ENCODE measurements around the gene DIAPH1.

Gene DIAPH1

DNA sequence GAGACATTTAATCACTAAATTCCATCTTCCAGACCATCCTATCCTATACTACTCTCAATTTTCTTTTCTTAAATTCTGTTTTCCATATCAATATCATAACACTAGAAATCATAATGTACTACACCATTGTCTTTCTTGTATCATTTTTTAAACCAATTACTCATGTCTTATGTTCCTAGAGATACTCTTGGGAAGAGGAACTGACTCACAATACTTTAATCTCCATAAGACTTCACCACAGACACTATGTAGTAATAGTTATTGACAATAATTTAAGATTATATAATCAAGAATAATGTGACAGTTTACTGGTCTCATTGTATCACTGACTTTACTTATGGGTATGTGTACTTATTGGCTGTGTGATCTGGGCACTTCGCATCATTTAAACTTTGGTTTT, 86.1 kb downstream of the DIAPH1 start:
- no peak for DNase-seq
- in situ Hi-C loops (cut with HindIII; ENCODE audit: low pct_ligation_motif_present, low pct_unique_long_range_greater_than_20kb, low sequenced_read_pairs), result no loop called here

GRCh38 chr5:141529873-141530272, 88.9 kb downstream of the DIAPH1 start:
- in situ Hi-C loops (cut with HindIII; ENCODE audit: low pct_ligation_motif_present, low pct_unique_long_range_greater_than_20kb, low sequenced_read_pairs), result no loop called here
- DNase-seq, result no peak

DNA sequence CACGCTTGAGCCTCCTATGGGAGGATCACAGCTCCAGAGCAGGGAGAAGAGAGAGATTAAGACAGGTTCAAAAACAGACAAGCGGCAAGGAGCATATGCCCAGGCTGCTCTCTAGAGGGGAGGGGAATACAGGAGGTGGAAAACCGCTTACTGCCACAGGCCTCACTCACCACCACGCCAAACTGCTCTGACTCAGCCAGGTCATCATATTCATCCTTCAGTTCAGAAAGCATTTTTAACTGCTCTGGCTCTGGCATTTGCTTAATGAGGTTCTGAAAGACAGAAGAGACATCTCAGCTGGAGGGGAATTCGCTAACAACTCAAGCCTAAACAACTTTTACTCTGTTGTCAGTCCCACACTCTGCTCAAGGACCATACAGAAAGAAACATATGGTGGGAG, 89.8 kb downstream of the DIAPH1 start:
- no peak for DNase-seq
- in situ Hi-C loops (cut with HindIII; ENCODE audit: low pct_ligation_motif_present, low pct_unique_long_range_greater_than_20kb, low sequenced_read_pairs), result no loop called here

DNA sequence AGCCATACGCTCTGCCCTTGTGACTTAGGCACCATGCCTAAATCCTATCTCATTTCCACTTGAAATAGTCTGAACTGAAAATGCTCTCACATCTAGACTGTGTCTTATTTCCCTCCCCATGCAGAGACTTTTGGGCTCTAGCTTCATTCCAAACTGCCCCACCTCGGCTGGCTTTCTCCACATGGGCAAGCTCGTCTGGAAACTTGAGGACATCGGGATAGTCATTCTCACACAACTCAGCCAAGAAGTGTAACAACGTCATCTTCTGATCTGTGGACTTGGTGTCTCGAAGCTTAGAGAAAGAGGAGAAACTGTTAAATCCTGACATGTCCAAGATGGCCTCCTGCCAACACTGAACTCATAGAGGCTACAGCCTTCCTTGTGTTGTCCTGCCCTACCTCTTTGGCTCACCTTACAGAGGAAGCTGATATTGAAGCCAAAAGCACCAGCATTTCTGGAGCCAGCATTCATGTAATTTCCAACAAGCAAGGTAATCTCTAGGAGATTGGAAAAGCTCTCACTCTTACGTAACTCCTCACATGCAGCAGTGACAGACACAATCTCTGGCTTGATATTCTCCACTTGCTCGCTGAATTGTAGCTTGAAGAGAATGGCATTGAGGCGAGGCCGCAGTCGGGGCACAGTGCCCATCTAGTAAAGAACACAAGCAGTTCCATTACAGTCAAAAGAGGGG, 90.4 kb downstream of the DIAPH1 start:
- in situ Hi-C loops (cut with HindIII; ENCODE audit: low pct_ligation_motif_present, low pct_unique_long_range_greater_than_20kb, low sequenced_read_pairs), result no loop called here
- DNase-seq, result no peak

GRCh38 chr5:141527426-141527825, 91.4 kb downstream of the DIAPH1 start:
- in situ Hi-C loops (cut with HindIII; ENCODE audit: low pct_ligation_motif_present, low pct_unique_long_range_greater_than_20kb, low sequenced_read_pairs), result no loop called here
- DNase-seq, result no peak

DNA sequence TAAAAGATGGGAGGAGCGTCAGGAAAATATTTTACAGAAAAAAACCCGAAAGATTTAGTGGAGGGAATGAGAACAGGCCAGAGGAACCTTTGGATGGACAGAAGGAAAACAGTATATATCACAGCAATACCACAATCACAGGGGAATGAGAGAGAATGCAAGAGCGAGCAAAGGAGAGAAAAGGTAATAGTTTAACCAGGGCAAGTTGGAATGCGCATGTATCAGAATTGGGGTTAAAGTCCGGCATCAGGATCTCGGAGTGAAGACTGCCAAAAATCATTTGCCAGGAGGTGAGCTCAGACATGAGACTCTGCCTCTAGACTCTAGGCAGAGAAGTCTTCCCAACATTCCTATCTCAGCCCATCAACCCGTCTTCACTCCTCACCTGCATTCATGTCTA, 93.1 kb downstream of the DIAPH1 start:
- in situ Hi-C loops (cut with HindIII; ENCODE audit: low pct_ligation_motif_present, low pct_unique_long_range_greater_than_20kb, low sequenced_read_pairs), result no loop called here
- DNase-seq, result peak; percentile 47

- in situ Hi-C loops (cut with HindIII; ENCODE audit: low pct_ligation_motif_present, low pct_unique_long_range_greater_than_20kb, low sequenced_read_pairs), result no loop called here
- peak; percentile 85 for DNase-seq
These were observed 93.9 kb downstream of the DIAPH1 start for GRCh38 chr5:141524604-141525597.

GRCh38 chr5:141523991-141524390, 94.8 kb downstream of the DIAPH1 start:
- in situ Hi-C loops (cut with HindIII; ENCODE audit: low pct_ligation_motif_present, low pct_unique_long_range_greater_than_20kb, low sequenced_read_pairs), result no loop called here
- no peak for DNase-seq

DNA sequence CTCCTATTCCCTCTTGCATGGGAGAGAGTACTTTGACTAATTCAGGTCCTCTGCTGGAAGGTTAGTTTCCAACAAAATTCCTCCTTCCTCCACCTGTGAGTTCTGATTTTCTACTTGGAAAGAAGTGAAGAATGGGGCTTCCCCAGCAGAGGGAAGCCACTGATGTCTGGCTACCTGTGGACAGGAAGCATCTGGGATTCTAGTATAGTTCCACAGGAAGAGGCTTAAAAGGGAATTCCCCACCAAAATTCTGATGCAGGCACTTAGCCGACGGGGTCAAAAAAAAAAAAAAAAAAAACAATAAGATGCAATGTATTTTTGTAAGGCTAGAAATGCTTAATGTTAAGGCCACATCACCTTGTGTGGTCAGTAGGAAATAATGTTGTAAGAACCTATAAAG, 96.5 kb downstream of the DIAPH1 start:
- DNase-seq, result no peak
- in situ Hi-C loops (cut with HindIII; ENCODE audit: low pct_ligation_motif_present, low pct_unique_long_range_greater_than_20kb, low sequenced_read_pairs), result no loop called here

DNA sequence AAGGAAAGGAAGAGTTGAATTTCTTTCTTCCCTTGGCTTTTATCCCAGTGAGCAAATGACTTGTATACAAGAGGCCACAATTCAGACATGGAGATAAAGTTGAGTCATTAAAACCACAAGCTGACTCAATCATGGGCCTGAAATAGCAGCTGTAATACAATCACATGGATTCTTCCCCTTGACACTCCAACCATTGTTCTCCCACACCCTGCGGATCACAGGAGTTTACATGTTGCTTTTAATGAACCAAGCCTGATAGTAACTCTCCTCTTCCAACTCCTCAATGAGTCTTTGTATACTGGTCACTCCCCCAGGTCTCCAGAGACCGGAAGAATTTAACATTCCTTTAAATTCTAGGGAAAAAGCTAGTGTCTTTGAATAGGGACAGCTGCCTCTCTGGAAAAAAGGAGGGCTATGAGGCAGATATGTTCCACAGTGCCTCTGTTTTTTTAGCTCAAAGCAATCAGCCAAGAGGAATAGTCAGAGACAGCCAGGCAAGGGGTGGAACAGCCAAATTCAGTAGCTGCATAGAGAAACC, 97.5 kb downstream of the DIAPH1 start:
- DNase-seq, result peak; percentile 89
- in situ Hi-C loops (cut with HindIII; ENCODE audit: low pct_ligation_motif_present, low pct_unique_long_range_greater_than_20kb, low sequenced_read_pairs), result no loop called here

DNA sequence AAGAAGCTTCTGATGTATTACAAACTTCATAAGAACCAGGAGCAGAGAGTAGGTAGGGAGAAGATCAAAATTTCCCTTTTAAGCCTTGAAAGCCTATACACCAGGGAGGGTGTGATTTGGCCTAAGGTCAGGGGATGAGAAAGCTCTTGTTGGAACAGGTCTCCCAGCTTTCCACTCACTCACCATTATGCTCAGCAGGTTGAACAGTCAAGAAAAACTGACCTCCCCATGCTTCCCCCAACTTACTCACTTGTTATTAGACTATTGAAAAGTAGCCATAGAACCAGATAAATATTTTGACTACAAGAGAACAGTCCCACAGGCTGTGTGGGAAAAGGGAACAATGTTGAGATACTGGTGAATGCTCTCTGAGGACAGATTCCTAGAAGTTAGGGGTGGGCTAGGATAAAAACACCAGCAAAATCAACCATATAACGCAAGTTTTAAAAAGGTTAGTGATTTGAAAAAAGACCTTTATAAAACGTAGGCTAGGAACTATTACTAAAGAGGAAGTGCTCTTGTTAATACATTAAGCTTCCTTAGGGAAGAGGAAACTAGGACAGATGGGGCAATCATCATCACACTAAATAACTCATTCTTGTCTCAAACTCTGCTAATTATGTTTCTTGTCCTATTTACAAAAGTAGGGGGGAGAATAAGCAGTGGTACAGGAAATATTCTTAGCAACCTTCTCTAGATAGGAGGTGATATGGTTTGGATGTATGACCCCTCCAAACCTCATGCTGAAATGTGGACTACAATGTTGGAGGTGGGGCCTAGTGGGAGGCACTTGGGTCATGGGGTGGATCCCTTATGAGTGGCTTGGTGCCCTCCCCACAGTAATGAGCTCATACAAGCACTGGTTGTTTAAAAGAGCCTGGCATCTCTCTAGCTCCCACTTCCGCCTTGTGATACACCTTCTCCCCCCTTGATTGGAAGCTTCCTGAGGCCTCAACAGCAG, 98.9 kb downstream of the DIAPH1 start:
- DNase-seq, result no peak
- in situ Hi-C loops (cut with HindIII; ENCODE audit: low pct_ligation_motif_present, low pct_unique_long_range_greater_than_20kb, low sequenced_read_pairs), result no loop called here

- in situ Hi-C loops (cut with HindIII; ENCODE audit: low pct_ligation_motif_present, low pct_unique_long_range_greater_than_20kb, low sequenced_read_pairs), result no loop called here
- no peak for DNase-seq
These were observed 100.2 kb downstream of the DIAPH1 start for GRCh38 chr5:141518618-141519015.

DNA sequence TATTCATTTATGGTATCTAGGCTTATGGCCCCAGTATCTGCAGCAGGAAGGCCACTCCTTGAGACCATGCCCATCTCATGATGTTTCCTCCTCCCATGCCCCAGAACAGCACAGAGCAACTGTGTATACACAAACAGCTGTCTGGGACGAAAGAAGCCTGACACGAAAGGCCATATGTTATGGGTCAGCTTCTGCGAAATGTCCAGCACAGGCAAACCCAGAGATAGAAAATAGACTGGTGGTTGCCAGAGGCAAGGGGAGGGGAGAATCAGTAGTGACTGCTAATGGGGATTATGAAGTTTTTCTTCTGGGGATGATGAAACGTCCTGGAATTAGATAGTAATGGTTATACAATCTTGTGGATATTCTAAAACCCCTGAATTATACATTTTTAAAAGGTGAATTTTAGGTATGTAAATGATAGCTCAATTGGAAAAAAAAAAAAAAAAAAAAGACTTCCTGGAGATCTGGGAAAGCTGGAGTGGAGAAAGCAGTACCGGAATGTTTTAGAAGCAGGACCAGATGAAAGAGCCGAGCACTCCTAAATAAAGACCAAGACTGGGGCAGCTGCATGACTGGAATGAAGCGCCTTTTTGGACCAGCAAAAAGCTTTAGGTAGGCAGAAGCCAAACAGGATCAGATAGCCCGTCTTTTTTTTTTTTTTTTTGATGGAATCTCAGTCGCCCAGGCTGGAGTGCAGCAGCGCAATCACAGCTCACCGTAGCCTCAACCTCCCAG, 100.8 kb downstream of the DIAPH1 start:
- DNase-seq, result no peak
- in situ Hi-C loops (cut with HindIII; ENCODE audit: low pct_ligation_motif_present, low pct_unique_long_range_greater_than_20kb, low sequenced_read_pairs), result no loop called here

DNA sequence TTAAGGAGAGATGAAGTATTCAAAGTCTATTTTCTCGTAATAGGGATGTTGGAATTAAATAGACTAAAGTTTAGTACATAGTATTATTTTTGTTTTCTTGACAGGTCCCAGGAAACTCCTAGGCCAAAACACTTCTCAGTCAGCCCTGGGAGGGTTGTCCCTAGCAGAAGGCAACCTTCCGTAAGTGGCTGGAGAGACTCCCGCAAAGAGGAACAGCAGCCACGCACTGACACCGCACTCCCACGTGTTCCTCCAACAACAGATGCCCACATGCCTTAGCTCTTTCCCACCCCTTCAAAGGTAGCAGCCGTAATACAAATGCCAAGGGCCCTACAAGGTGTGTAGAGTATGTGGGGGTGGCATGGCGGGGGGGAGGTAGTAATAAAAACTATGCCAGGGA, 101.5 kb downstream of the DIAPH1 start:
- no peak for DNase-seq
- in situ Hi-C loops (cut with HindIII; ENCODE audit: low pct_ligation_motif_present, low pct_unique_long_range_greater_than_20kb, low sequenced_read_pairs), result no loop called here

DNA sequence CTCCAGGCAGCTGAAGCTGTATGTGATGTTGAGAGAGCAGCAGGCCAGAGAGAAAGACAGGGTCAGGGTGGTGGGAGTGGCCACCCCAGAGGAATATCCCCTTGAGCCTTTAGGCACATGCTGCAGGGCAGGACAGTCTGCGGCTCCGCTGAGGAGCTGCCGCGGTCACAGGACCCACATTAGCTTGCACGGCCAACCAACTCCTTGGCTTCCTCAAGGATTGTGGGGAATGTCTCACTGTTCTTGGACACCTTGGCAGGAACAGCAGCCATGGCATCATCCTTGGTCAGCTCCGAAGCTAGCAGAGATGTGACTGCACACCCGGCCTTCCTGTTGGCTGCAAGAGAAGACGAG, 102.2 kb downstream of the DIAPH1 start:
- DNase-seq, result no peak
- in situ Hi-C loops (cut with HindIII; ENCODE audit: low pct_ligation_motif_present, low pct_unique_long_range_greater_than_20kb, low sequenced_read_pairs), result no loop called here

DNA sequence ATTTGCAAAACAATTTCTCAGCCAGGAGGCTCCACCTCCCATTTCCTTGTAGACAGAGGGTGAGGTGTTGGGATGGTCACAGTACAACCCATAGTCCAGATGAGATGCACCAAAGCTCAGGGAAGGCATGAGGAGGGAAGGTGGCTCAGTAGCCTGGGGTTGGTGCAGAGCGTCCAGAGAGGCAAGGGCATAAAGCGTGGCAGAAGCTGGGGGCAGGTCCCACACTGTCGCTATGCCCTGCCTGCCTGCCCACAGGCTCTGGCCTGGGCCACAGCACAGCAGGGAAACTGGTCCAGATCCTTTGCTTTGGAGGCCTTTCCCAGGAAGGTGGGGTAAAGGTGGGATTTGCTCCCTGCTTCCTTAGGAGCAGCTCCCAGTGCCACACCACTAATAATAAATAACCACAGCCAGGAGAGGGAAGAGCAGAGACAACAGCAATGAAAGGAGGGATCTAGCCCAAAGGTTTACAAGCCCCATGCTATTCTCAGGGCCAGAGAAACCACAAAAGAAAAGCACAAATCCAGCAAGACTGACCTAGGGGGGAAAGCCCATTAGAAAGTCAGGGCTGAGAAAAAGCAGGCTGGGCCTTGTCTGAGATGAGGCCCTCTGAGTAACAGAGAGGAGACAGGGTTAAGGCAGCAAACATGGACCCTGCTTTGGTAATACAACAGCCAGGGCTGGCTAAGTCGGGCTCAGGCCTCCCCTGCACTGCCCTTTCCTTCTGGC, 102.7 kb downstream of the DIAPH1 start:
- DNase-seq, result no peak
- in situ Hi-C loops (cut with HindIII; ENCODE audit: low pct_ligation_motif_present, low pct_unique_long_range_greater_than_20kb, low sequenced_read_pairs), result no loop called here

DNA sequence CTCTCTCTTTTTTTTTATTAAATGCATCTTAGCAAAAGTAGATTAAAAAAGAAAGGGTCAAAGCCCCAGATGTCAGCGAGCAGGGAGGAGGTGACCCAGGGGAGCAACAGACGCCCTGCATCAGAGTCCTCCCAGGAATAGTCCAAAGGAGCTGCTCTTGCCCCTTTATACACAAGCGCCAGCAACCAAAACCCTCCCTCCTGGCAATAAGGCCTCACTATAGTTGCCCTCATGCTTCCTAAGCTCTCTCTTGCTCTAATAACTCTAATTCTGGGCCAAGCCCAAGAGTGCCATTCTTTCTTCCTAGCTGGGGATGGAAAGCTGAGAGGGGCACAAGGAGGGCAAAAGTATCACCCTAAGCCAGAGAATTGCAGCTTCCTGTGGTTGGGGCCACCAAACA, 103.7 kb downstream of the DIAPH1 start:
- no peak for DNase-seq

More for the DNA sequence above, 103.7 kb downstream of the DIAPH1 start:
- in situ Hi-C loops (cut with HindIII; ENCODE audit: low pct_ligation_motif_present, low pct_unique_long_range_greater_than_20kb, low sequenced_read_pairs), result no loop called here
